Measurements from ENCODE around the gene RAB8B.
A peak's percentile ranks its signal among the peaks of the same experiment; 100 is the strongest.

Gene RAB8B

DNA sequence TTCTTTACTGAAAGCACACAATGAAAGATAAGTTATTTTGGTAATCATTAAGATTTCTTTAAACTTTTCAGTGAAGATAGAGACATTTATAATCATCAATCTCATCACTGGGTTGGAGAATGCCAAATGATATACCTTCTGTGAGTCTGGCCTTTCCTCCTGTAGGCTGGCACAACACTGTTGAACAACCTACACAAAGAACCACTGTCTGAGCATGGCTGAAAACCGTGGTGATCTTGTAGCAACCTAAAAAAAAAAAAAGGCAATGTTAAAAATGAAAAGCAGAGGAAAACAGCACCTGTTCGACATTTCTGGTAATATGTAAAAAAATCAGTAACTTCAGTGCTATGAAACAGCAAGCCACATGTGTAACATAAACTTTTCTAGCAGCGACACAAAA is 33.9 kb upstream of the RAB8B start:
- Histone ChIP-seq H3K4me1 (peaks cover 0 to 35% (median 4%) of the 10 kb centered on the region in 4 donors), H3K27ac (peak overlapping the region in 1 of 2 donors; percentile 93), H3K36me3 (peaks cover 24 to 41% (median 30%) of the 10 kb centered on the region in 3 donors), H3K27me3 (no peaks in the 10 kb centered on the region), H3K9me3 (no peaks in the 10 kb centered on the region), H3K4me3 (peak overlapping the region; percentile 77 to 78)
- no peak for DNase-seq
- intact Hi-C loops (cut with DNase I; ENCODE audit: low total_unique reads): no loop called here
- TF ChIP-seq, protein P1, sequence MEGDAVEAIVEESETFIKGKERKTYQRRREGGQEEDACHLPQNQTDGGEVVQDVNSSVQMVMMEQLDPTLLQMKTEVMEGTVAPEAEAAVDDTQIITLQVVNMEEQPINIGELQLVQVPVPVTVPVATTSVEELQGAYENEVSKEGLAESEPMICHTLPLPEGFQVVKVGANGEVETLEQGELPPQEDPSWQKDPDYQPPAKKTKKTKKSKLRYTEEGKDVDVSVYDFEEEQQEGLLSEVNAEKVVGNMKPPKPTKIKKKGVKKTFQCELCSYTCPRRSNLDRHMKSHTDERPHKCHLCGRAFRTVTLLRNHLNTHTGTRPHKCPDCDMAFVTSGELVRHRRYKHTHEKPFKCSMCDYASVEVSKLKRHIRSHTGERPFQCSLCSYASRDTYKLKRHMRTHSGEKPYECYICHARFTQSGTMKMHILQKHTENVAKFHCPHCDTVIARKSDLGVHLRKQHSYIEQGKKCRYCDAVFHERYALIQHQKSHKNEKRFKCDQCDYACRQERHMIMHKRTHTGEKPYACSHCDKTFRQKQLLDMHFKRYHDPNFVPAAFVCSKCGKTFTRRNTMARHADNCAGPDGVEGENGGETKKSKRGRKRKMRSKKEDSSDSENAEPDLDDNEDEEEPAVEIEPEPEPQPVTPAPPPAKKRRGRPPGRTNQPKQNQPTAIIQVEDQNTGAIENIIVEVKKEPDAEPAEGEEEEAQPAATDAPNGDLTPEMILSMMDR (IDR thresholded peaks at IDR 0.05): no peak

DNA sequence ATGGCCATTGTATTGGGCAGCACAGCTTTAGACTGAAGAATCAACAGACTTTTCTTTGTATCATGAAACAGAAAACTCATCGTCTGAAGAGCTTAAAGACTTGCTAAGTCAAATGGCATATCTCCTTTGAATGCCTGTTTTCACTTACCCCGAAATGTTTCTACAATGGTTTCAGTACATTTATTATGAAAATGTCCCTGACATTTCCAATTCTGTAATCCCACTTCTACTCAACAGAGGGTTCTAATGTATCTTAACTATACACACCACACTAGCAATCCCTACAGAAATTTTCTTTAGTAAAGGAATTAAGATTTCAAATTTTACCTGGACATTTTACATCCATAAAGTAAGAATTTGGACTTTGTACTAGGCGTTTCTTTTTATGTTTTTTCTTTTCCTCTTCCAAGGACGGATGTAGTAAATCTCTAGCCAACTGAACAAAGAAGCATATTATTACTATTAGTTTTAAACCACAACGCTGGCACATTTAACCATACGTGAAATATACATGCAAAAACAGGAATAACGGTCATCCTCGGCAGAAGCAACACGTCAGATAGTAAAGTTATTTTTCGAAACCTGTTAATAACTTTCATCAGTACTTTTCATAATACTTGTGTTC is 33.2 kb upstream of the RAB8B start:
- H3K27me3 ChIP-seq: no peaks in the 10 kb centered on the region
- intact Hi-C loops (cut with DNase I; ENCODE audit: low total_unique reads): no loop called here

DNA sequence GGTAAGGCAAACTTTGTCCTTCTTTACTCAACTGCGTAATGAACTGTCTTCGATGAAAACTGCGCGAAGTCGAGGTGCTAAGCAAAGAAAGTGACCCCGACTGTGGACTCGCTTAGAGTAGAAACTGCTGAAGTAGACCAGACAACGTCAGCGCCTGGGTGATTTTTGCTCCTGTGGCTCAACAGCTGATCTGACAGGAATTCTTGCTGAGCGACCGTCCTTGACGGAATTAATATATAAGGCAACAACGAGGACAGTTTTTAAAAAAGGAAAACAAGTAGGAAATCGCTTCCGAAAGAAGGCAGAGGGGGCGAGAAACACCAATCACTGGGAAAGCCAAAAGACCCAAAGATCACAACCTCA is 32.7 kb upstream of the RAB8B start:
- peak overlapping the region; percentile 77 to 78 for H3K4me3 ChIP-seq
- no peaks in the 10 kb centered on the region for H3K9me3 ChIP-seq
- DNase-seq: peak; percentile 37 to 72
- intact Hi-C loops (cut with DNase I; ENCODE audit: low total_unique reads): no loop called here
- TF ChIP-seq, protein P1 (IDR thresholded peaks at IDR 0.05): no peak
- peak overlapping the region; percentile 93 to 94 for H3K27ac ChIP-seq
- H3K27me3 ChIP-seq: no peaks in the 10 kb centered on the region
- H3K36me3 ChIP-seq: peaks cover 15 to 33% (median 25%) of the 10 kb centered on the region in 3 donors
- H3K4me1 ChIP-seq: peaks cover 0 to 32% (median 4%) of the 10 kb centered on the region in 4 donors

More for the DNA sequence above, 33.2 kb upstream of the RAB8B start:
- Histone ChIP-seq H3K27ac (peak overlapping the region; percentile 93 to 94), H3K9me3 (no peaks in the 10 kb centered on the region), H3K4me3 (peak overlapping the region; percentile 77 to 78), H3K36me3 (peaks cover 21 to 35% (median 30%) of the 10 kb centered on the region in 3 donors), H3K4me1 (peaks cover 0 to 32% (median 4%) of the 10 kb centered on the region in 4 donors)
- no peak for DNase-seq
- TF ChIP-seq, protein P1 (IDR thresholded peaks at IDR 0.05): no peak

DNA sequence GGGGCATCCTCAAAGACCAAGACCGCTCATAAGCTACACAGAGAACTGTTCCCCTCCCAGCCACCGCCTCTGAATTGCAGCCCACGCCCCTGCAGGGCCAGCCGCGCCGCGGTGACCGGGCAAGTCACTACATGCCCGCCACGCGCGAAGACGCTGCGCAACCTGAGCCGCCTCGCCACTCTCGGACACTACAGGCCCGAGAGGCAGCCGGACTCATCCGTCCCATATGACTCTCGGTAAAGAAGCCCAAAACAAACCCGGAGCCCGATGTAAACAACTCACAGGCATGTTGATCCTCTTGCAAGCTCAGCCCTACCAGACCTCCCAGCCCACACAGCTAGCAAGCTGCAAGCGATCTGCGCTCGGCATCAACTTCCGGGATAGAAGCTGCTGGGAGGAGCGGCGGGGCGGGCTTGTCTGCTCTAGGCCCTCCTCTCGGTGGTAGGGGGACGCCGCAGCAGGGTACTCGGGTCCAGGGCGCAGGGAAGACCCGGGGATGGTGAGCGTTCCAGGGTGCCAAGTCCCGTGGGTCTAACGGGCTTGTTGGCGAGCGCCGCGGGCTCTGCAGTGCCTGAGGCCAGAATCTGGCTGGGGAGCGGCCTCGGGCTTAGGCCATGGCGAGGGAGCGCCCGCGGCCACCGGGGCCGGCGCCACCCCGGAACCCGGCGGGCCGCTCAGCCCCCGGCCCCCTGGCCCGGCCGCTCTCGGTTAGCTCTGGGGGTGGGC is 32.1 kb upstream of the RAB8B start, which contains the start of gene RPS27L:
Gene RPS27L (minus strand): TSS at position 360 of the 726 bp plus-strand sequence. CDS start 72 bp downstream, at position 288.
- TF ChIP-seq, protein P1 (IDR thresholded peaks at IDR 0.05): no peak
- Histone ChIP-seq H3K4me1 (peaks cover 0 to 32% (median 4%) of the 10 kb centered on the region in 4 donors), H3K27me3 (no peaks in the 10 kb centered on the region), H3K27ac (peak within 1 kb of the TSS; percentile 93 to 94), H3K9me3 (no peaks in the 10 kb centered on the region), H3K4me3 (peak within 1 kb of the TSS; percentile 77 to 78), H3K36me3 (peaks cover 12 to 29% (median 20%) of the 10 kb centered on the region in 3 donors)
- DNase-seq: peak; percentile 93 to 95
- intact Hi-C loops (cut with DNase I; ENCODE audit: low total_unique reads): no loop called here

DNA sequence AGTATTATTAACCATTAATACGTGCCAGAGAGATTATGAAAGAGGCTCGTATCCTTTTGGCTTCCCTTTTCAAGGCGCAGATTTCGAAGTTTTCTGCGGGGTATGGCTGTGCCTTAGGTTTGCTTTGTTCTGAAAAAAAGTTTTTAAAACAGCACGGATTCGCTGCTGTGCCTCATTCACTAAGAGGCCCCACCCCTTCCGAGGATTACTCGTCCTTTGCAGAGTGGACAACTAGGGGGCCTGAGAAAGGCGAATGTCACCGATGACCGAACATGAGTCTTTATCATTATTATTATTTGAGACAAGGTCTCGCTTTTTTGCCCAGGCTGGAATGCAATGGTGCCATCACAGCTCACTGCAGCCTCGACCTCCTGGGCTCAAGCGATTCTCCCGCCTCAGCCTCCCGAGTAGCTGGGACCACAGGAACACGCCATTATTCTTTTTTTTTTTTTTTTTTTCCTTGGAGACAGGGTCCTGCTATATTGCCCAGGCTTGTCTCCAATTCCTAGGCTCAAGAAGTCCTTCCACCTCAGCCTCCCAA is 31.4 kb upstream of the RAB8B start:
- intact Hi-C loops (cut with DNase I; ENCODE audit: low total_unique reads): no loop called here
- peak overlapping the region; percentile 93 to 94 for H3K27ac ChIP-seq
- TF ChIP-seq, protein P1 (IDR thresholded peaks at IDR 0.05): no peak
- peak; percentile 74 for DNase-seq
- H3K9me3 ChIP-seq: no peaks in the 10 kb centered on the region
- peaks cover 6 to 22% (median 15%) of the 10 kb centered on the region in 3 donors for H3K36me3 ChIP-seq
- peaks cover 0 to 32% (median 4%) of the 10 kb centered on the region in 4 donors for H3K4me1 ChIP-seq
- no peaks in the 10 kb centered on the region for H3K27me3 ChIP-seq
- peak overlapping the region; percentile 77 to 78 for H3K4me3 ChIP-seq

Measured in tibial artery (tissue), 4 donors.